ENCODE results near the gene UBE2G2.

The UBE2G2 gene

GRCh38 chr21:44760376-44760775, 41.2 kb downstream of the UBE2G2 start:
- H4K20me1 ChIP-seq (ENCODE audit: insufficient read depth, low read length): no peaks in the 10 kb centered on the region; the same call in 1 of the 2 replicates
- no peak overlapping the region for H3K27ac ChIP-seq (ENCODE audit: low read length)
- no peaks in the 10 kb centered on the region for H3K36me3 ChIP-seq (ENCODE audit: insufficient read depth, low read length)
- H3K9me3 ChIP-seq (ENCODE audit: insufficient read depth, low read length, severe bottlenecking): no peaks in the 10 kb centered on the region
- no peaks in the 10 kb centered on the region for H3K79me2 ChIP-seq (ENCODE audit: insufficient read depth, low read length)
- H3K4me2 ChIP-seq (ENCODE audit: insufficient read depth, low read length): no peak overlapping the region
- TF ChIP-seq EZH2 (IDR thresholded peaks at IDR 0.05; ENCODE audit: borderline replicate concordance, low read depth, low read length, severe bottlenecking): no peak
- TF ChIP-seq, protein P1, sequence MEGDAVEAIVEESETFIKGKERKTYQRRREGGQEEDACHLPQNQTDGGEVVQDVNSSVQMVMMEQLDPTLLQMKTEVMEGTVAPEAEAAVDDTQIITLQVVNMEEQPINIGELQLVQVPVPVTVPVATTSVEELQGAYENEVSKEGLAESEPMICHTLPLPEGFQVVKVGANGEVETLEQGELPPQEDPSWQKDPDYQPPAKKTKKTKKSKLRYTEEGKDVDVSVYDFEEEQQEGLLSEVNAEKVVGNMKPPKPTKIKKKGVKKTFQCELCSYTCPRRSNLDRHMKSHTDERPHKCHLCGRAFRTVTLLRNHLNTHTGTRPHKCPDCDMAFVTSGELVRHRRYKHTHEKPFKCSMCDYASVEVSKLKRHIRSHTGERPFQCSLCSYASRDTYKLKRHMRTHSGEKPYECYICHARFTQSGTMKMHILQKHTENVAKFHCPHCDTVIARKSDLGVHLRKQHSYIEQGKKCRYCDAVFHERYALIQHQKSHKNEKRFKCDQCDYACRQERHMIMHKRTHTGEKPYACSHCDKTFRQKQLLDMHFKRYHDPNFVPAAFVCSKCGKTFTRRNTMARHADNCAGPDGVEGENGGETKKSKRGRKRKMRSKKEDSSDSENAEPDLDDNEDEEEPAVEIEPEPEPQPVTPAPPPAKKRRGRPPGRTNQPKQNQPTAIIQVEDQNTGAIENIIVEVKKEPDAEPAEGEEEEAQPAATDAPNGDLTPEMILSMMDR (IDR thresholded peaks at IDR 0.05; ENCODE audit: borderline replicate concordance, extremely low read depth, low read length, poor library complexity, severe bottlenecking): no peak
- H3K4me3 ChIP-seq (ENCODE audit: low read depth in 1 of 2, low read length in 2 of 2): no peak overlapping the region
- H3K4me1 ChIP-seq (ENCODE audit: insufficient read depth, low read length): no peaks in the 10 kb centered on the region
- ATAC-seq (ENCODE audit: insufficient read depth, low read depth) (no peak), DNase-seq (no peak)
- no peaks in the 10 kb centered on the region for H3K27me3 ChIP-seq (ENCODE audit: insufficient read depth, low read length, poor library complexity)
- H3K9ac ChIP-seq (ENCODE audit: low read depth, low read length): no peak overlapping the region
- no peak overlapping the region for H2AFZ ChIP-seq (ENCODE audit: low read depth, low read length)

DNA sequence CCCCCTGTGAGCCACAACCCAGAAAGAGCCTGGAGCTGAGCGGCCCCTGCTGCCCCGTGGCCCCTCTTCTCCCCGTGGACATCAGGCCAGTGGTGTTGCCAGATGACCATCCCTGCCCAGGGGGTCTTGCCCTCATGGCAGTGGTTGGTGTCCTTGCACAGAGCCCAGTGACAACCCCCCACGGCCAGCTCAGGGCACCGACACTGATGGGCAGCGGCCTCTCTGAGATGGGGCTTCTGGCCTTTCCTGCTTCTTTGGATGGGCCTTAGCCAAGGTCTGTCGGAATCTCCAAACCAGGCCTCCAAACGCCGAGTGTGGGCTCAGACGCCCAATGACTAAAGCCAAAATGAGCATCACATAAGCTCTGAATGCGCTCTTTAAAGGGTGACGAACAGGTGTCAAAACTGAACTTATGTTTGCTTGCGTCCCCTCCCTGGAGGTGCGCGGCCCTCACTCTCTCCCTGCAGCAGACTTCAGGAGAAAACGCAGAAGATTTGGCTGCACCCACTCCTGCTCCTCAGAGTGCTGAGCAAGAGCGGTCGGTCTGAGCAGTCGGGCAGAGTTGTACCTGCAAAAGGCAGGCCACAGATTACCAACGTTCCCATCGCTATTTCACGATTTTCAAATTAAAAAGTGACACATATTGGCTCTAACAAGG, 41.9 kb downstream of the UBE2G2 start:
- TF ChIP-seq, protein P1 (IDR thresholded peaks at IDR 0.05; ENCODE audit: borderline replicate concordance, extremely low read depth, low read length, poor library complexity, severe bottlenecking): no peak
- TF ChIP-seq EZH2 (IDR thresholded peaks at IDR 0.05; ENCODE audit: borderline replicate concordance, low read depth, low read length, severe bottlenecking): no peak
- no peak overlapping the region for H3K4me3 ChIP-seq (ENCODE audit: low read depth in 1 of 2, low read length in 2 of 2)
- ATAC-seq (ENCODE audit: insufficient read depth, low read depth): no peak

DNA sequence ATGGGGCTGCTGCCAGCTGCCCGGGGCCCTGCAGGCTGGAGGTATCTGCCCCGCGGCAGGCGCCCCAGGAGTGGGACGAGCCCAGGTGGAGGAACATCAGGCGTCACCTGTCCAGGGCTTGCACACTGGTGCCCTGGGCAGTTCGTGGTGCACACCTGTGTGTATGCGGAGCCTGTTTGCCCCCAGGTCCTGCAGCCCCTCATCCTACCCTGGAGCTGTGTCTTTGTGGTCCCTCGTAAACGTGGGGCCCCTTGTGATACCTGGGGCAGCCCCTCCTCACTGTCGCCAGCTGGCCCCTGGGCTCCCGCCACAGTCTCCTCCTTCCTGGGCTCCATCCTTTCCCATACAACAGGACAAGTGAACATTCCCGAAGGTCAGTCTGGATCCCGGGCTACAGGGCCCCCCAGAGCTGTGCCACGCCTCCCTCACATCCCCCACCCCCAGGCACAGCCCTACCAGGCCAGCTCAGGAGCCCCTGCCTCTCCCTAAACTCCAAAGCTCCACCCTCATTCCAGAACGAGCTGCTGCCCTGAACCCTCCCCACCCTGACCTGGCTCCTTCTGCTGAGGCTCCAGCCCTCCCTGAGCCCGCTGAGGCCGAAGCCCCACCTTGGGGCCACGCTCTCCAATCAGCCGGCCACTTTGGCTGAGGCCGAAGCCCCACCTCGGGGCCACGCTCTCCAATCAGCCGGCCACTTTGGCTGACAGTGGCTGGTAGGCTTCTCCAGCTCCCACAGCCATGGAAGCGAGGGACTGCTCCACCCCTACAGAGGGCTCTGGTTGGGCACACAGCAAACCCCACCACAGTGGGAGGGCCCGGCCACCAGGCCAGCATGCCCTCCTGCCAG, 42.6 kb downstream of the UBE2G2 start:
- H3K27me3 ChIP-seq (ENCODE audit: insufficient read depth, low read length, poor library complexity): no peaks in the 10 kb centered on the region
- no peak overlapping the region for H3K4me2 ChIP-seq (ENCODE audit: insufficient read depth, low read length)
- no peak overlapping the region for H2AFZ ChIP-seq (ENCODE audit: low read depth, low read length)
- H3K4me3 ChIP-seq (ENCODE audit: low read depth in 1 of 2, low read length in 2 of 2): no peak overlapping the region
- TF ChIP-seq, protein P1 (IDR thresholded peaks at IDR 0.05; ENCODE audit: borderline replicate concordance, extremely low read depth, low read length, poor library complexity, severe bottlenecking): no peak
- no peak for TF ChIP-seq EZH2 (IDR thresholded peaks at IDR 0.05; ENCODE audit: borderline replicate concordance, low read depth, low read length, severe bottlenecking)
- ATAC-seq (ENCODE audit: insufficient read depth, low read depth): no peak
- no peak overlapping the region for H3K27ac ChIP-seq (ENCODE audit: low read length)
- H3K9ac ChIP-seq (ENCODE audit: low read depth, low read length): no peak overlapping the region
- DNase-seq: no peak
- no peaks in the 10 kb centered on the region for H3K4me1 ChIP-seq (ENCODE audit: insufficient read depth, low read length)
- no peaks in the 10 kb centered on the region for H3K36me3 ChIP-seq (ENCODE audit: insufficient read depth, low read length)
- no peaks in the 10 kb centered on the region for H3K79me2 ChIP-seq (ENCODE audit: insufficient read depth, low read length)
- H3K9me3 ChIP-seq (ENCODE audit: insufficient read depth, low read length, severe bottlenecking): no peaks in the 10 kb centered on the region
- no peaks in the 10 kb centered on the region; the same call in 1 of the 2 replicates for H4K20me1 ChIP-seq (ENCODE audit: insufficient read depth, low read length)

More for the DNA sequence above, 41.9 kb downstream of the UBE2G2 start:
- no peak overlapping the region for H3K27ac ChIP-seq (ENCODE audit: low read length)
- H3K9me3 ChIP-seq (ENCODE audit: insufficient read depth, low read length, severe bottlenecking): no peaks in the 10 kb centered on the region
- no peaks in the 10 kb centered on the region for H3K27me3 ChIP-seq (ENCODE audit: insufficient read depth, low read length, poor library complexity)
- H2AFZ ChIP-seq (ENCODE audit: low read depth, low read length): no peak overlapping the region
- no peaks in the 10 kb centered on the region for H3K79me2 ChIP-seq (ENCODE audit: insufficient read depth, low read length)
- DNase-seq: no peak
- H3K4me2 ChIP-seq (ENCODE audit: insufficient read depth, low read length): no peak overlapping the region
- no peaks in the 10 kb centered on the region for H3K4me1 ChIP-seq (ENCODE audit: insufficient read depth, low read length)
- no peaks in the 10 kb centered on the region; the same call in 1 of the 2 replicates for H4K20me1 ChIP-seq (ENCODE audit: insufficient read depth, low read length)
- no peak overlapping the region for H3K9ac ChIP-seq (ENCODE audit: low read depth, low read length)
- H3K36me3 ChIP-seq (ENCODE audit: insufficient read depth, low read length): no peaks in the 10 kb centered on the region
